K562 (cell line): Measurements from ENCODE around the gene APBA2. TPM values are rescaled to one million over a fixed set of nuclear protein-coding genes. Genes with fewer than 3 reads are reported as not detected.
A peak's percentile ranks its signal among the peaks of the same experiment; 100 is the strongest.

Experiments
- ATAC-seq: fragments of 200-7000 bp; cut with Tn5 transposase; 3 replicates; pipeline ENCODE4 v1.9.1; 2020; ENCODE audit warnings: moderate library complexity
- BruUV-seq: library from RNA; stranded (reverse); fragments of 400-500 nt; replicated peaks from 2 replicates; lab custom pipeline; 2021; lab: Mats Ljungman, UMichigan
- CTCF ChIA-PET: fragments of 300-600 bp; formaldehyde crosslinking; extraction: SDS; loops from one replicate; lab custom pipeline; 2021; ENCODE audit warnings: low intra/inter-chr PET ratio; lab: Yijun Ruan, JAX
- POLR2A ChIA-PET: fragments of 300-600, 350-650 bp; sonication (Branson Sonifier 250); formaldehyde crosslinking; extraction: SDS; loops from one replicate; lab custom pipeline; 2021; ENCODE audit warnings: antibody characterized with exemption, inconsistent platforms; lab: Yijun Ruan, JAX
- DNase-seq, 4 experiments: peaks; one replicate each; pipeline versions ENCODE4 v3.0.0 to v3.0.0-alpha.2; 2011 to 2018; ENCODE audit warnings: low spot score in 3 of 4, mixed read lengths in 3 of 4; ENCODE audit errors: extremely low read depth in 1 of 4
- FAIRE-seq: peaks from 2 replicates; lab custom pipeline; 2011; peaks lifted over from hg19 to GRCh38; lab: Jason Lieb, UNC
- H2AFZ ChIP-seq: 2 replicates; pipeline ENCODE4 v1.6.0; 2011; ENCODE audit warnings: low read depth, low read length, control low read depth, inconsistent platforms
- H3K27ac ChIP-seq: fragments of 200-600 bp; 3 replicates; pipeline ENCODE4 v1.8.0; 2011; ENCODE audit warnings: low read depth, mild to moderate bottlenecking, control low read depth, inconsistent platforms, low read length, moderate library complexity, mixed read lengths; ENCODE audit errors: extremely low read depth
- H3K27me3 ChIP-seq, 2 experiments: fragments of 300-600 bp in 1 of 2; 2 replicates in 1 of 2; 3 replicates in 1 of 2; pipeline versions ENCODE4 v1.6.0 to v1.8.0; 2011; ENCODE audit warnings: inconsistent platforms in 2 of 2, low read length in 2 of 2, mild to moderate bottlenecking in 1 of 2, mixed read lengths in 1 of 2, moderate library complexity in 1 of 2; ENCODE audit not compliant: control insufficient read depth in 2 of 2, insufficient read depth in 2 of 2
- H3K36me3 ChIP-seq: fragments of 300-600 bp; 3 replicates; pipeline ENCODE4 v1.8.0; 2011; ENCODE audit warnings: mild to moderate bottlenecking, low read length, inconsistent platforms; ENCODE audit not compliant: control insufficient read depth, insufficient read depth
- H3K4me1 ChIP-seq, 2 experiments: fragments of 200-600 bp in 1 of 2; replicated peaks in 1 of 2; 2 replicates in 1 of 2; 3 replicates in 1 of 2; pipeline versions ENCODE4 v1.5.1 to v1.8.0; 2011; ENCODE audit warnings: inconsistent platforms in 2 of 2, low read length in 2 of 2, mild to moderate bottlenecking in 1 of 2, mixed read lengths in 1 of 2, moderate library complexity in 1 of 2; ENCODE audit not compliant: control insufficient read depth in 2 of 2, insufficient read depth in 2 of 2
- H3K4me2 ChIP-seq: 2 replicates; pipeline ENCODE4 v1.6.1; 2011; ENCODE audit warnings: low read length, control low read depth, inconsistent platforms, mixed read lengths; ENCODE audit not compliant: insufficient read depth
- H3K4me3 ChIP-seq: fragments of 200-600 bp; sonication (generic), shearing (Covaris generic); 2 replicates; pipeline ENCODE4 v1.5.1; 2016; ENCODE audit warnings: control low read depth, inconsistent platforms
- H3K79me2 ChIP-seq: fragments of 200-600 bp; 3 replicates; pipeline ENCODE4 v1.8.0; 2011; ENCODE audit warnings: low read length, inconsistent platforms; ENCODE audit not compliant: control insufficient read depth, insufficient read depth
- H3K9ac ChIP-seq, 2 experiments: 2 replicates each; pipeline versions ENCODE4 v1.6.0 to v1.6.1; 2011; ENCODE audit warnings: low read depth in 2 of 2, low read length in 2 of 2, control low read depth in 1 of 2, inconsistent platforms in 1 of 2, mild to moderate bottlenecking in 1 of 2, mixed read lengths in 1 of 2; ENCODE audit not compliant: insufficient read depth in 1 of 2
- H3K9me1 ChIP-seq: one replicate; pipeline ENCODE4 v1.6.0; 2011; ENCODE audit warnings: inconsistent platforms, mild to moderate bottlenecking, low read length, moderate library complexity; ENCODE audit not compliant: control insufficient read depth, insufficient read depth
- H3K9me3 ChIP-seq: replicated peaks from 2 replicates; pipeline ENCODE4 v1.5.1; 2011; ENCODE audit warnings: low read depth, low read length, inconsistent platforms; ENCODE audit not compliant: control insufficient read depth, insufficient read depth
- H4K20me1 ChIP-seq: replicated peaks from 2 replicates; pipeline ENCODE4 v1.6.1; 2011; ENCODE audit warnings: low read length, inconsistent platforms, mixed read lengths; ENCODE audit not compliant: control insufficient read depth, insufficient read depth
- AFF1 ChIP-seq, 2 experiments: fragments of 450-650 bp; IDR thresholded peaks; 2 replicates each; pipeline ENCODE4 v1.6.1; 2018; ENCODE audit warnings: mild to moderate bottlenecking in 2 of 2, low read depth in 1 of 2; ENCODE audit not compliant: partially characterized antibody in 2 of 2
- CREB3 ChIP-seq: fragments of 450-650 bp; conservative IDR thresholded peaks from 2 replicates; pipeline ENCODE4 v1.6.1; 2016; ENCODE audit warnings: missing genetic modification characterization, low read depth, mild to moderate bottlenecking, missing compliant biosample characterization, moderate library complexity
- E2F3 ChIP-seq: fragments of 250-450 bp; sonication (Bioruptor Pico); IDR thresholded peaks from 2 replicates; pipeline ENCODE4 v1.4.0; 2020; ENCODE audit warnings: mild to moderate bottlenecking
- ETS1 ChIP-seq: conservative IDR thresholded peaks from 2 replicates; pipeline ENCODE4 v1.6.1; 2011; ENCODE audit warnings: low read depth, mild to moderate bottlenecking, low read length; ENCODE audit not compliant: control insufficient read depth
- GTF2F1 ChIP-seq: IDR thresholded peaks from 2 replicates; pipeline ENCODE4 v1.6.1; 2011; ENCODE audit warnings: low read depth, low read length, improper control_type of control experiment
- HCFC1 ChIP-seq: IDR thresholded peaks from 2 replicates; pipeline ENCODE4 v1.6.1; 2012; ENCODE audit warnings: low read depth, low read length, improper control_type of control experiment
- HNRNPL ChIP-seq: fragments of 200-400 bp; formaldehyde crosslinking; IDR thresholded peaks from 2 replicates; pipeline ENCODE4 v1.6.1; 2017; ENCODE audit warnings: low read depth, mild to moderate bottlenecking, low read length
- POLR2G ChIP-seq: fragments of 200-400 bp; formaldehyde crosslinking; IDR thresholded peaks from 2 replicates; pipeline ENCODE4 v1.6.1; 2017; ENCODE audit warnings: low read depth, mild to moderate bottlenecking, antibody characterized with exemption, low read length, moderate library complexity
- SMAD4 ChIP-seq: fragments of 250-450 bp; sonication (Bioruptor Pico); conservative IDR thresholded peaks from 2 replicates; pipeline ENCODE4 v1.8.0; 2021; ENCODE audit warnings: inconsistent platforms, mild to moderate bottlenecking, moderate library complexity
- SMARCA5 ChIP-seq: fragments of 450-650 bp; IDR thresholded peaks from 2 replicates; pipeline ENCODE4 v1.6.1; 2016
- ZBTB7A ChIP-seq: IDR thresholded peaks from 2 replicates; pipeline ENCODE4 v1.6.1; 2011; ENCODE audit warnings: low read depth, mild to moderate bottlenecking, low read length, moderate library complexity, borderline replicate concordance; ENCODE audit not compliant: control insufficient read depth
- ZNF140 ChIP-seq: fragments of 250-450 bp; sonication (Bioruptor Pico); IDR thresholded peaks from 2 replicates; pipeline ENCODE4 v1.8.0; 2021; ENCODE audit warnings: moderate library complexity, mild to moderate bottlenecking, inconsistent platforms
- ZNF644 ChIP-seq: fragments of 200-800 bp; sonication (Bioruptor generic); IDR thresholded peaks from 2 replicates; pipeline ENCODE4 v1.6.1; 2016; ENCODE audit warnings: low read depth, missing genetic modification characterization, missing compliant biosample characterization
- ZNF764 ChIP-seq: fragments of 250-450 bp; sonication (Bioruptor Pico); IDR thresholded peaks from 2 replicates; pipeline ENCODE4 v1.4.0; 2020; ENCODE audit warnings: low read depth, mild to moderate bottlenecking, moderate library complexity
- WGBS: fragments of 100-300 bp; shearing (Covaris generic); methylation state at CpG from one replicate; pipeline ENCODE4 v1.1.6; 2016; ENCODE audit warnings: low coverage, mixed read lengths; ENCODE audit not compliant: insufficient coverage; ENCODE audit errors: missing lambda C conversion rate; 5-methylcytosine and 5-hydroxymethylcytosine counted together
- in situ Hi-C: fragments of 300-500 bp; cut with MboI; formaldehyde crosslinking; loops from 4 replicates; pipeline ENCODE4 v1.15.0; 2018; ENCODE audit warnings: inconsistent platforms, mixed read lengths
- intact Hi-C: fragments of 100-400 bp; cut with micrococcal nuclease; formaldehyde crosslinking; loops from 2 replicates; pipeline ENCODE4 v1.14.2; 2022
- polyA plus RNA-seq, 8 experiments: library from polyadenylated mRNA; depleted of rRNA in 4 of 8; stranded (reverse) in 5 of 8; unstranded in 3 of 8; fragments of >200 nt; fragmentation: Nextera tagmentation in 2 of 8; fragmentation: Illumina TruSeq in 1 of 8; extraction: Ambion mirVana in 2 of 8; extraction: Trizol in 1 of 8; gene quantifications; 2 replicates each; pipeline versions ENCODE4 v1.2.1 to v1.2.3, GENCODE V29; 2011 to 2014; ENCODE audit warnings: inconsistent platforms in 1 of 8, missing spikeins in 1 of 8
- total RNA-seq, 7 experiments: library from RNA; depleted of rRNA in 6 of 7; stranded (reverse); fragments of >200 nt in 6 of 7; fragmentation: Illumina TruSeq in 2 of 7; extraction: Trizol in 2 of 7; gene quantifications; 2 replicates each; pipeline versions ENCODE4 v1.2.1 to v1.2.3, GENCODE V29; 2011 to 2021; ENCODE audit warnings: low replicate concordance in 1 of 7

Gene APBA2
- total and polyA plus RNA-seq, 9 of the 15 experiments (the other 6 are each of a cell fraction or from before 2014, with no cell fraction given), result 0.24 to 40.9 (median 25.2) TPM

- intact Hi-C loops (loop anchor here (5.0 kb wide), 1 partner anchor 46 kb away; no protein-coding TSS in a partner anchor), in situ Hi-C loops (no loop called here)
- no peak for TF ChIP-seq ETS1
- no peak for TF ChIP-seq POLR2G
- TF ChIP-seq HCFC1, result no peak
- TF ChIP-seq AFF1 (IDR thresholded peaks at IDR 0.05; ENCODE audit: low read depth in 1 of 2, partially characterized antibody in 2 of 2), result no peak
- TF ChIP-seq ZNF644 (tag), result 0 out of 2 replicates have a peak, but pooled peaks have one; percentile 30
- no peak for TF ChIP-seq ZNF140 (CRISPR knock-in tag)
- no peak for TF ChIP-seq HNRNPL
- TF ChIP-seq ZNF764 (CRISPR knock-in tag), result no peak
- no peak for TF ChIP-seq GTF2F1
- 0 out of 2 replicates have a peak, but pooled peaks have one; percentile 24 for TF ChIP-seq CREB3
- TF ChIP-seq SMAD4, result 0 out of 2 replicates have a peak, but pooled peaks have one; percentile 48
- TF ChIP-seq ZBTB7A, result no peak
- TF ChIP-seq E2F3, result no peak
- no peak for TF ChIP-seq SMARCA5
Measured at GRCh38 chr15:28957606-28958498, 72.1 kb downstream of the APBA2 start.

More at GRCh38 chr15:28957606-28958498, 72.1 kb downstream of the APBA2 start:
- CTCF ChIA-PET, result no interaction called here
- Histone ChIP-seq H3K36me3 (peaks cover 5% of the 10 kb centered on the region; the same call in 2 of the 3 replicates), H3K9ac (peak overlapping the region in 1 of 2 experiments; percentile 33; a peak in 1 of 4 replicates), H2AFZ (no peak overlapping the region), H3K4me1 (peaks cover 37 to 46% of the 10 kb centered on the region in 2 experiments), H3K27me3 (no peaks in the 10 kb centered on the region), H3K27ac (peak overlapping the region; percentile 28; the same call in 1 of the 3 replicates), H3K79me2 (peaks cover 45% of the 10 kb centered on the region), H3K9me3 (no peaks in the 10 kb centered on the region), H3K4me2 (no peak overlapping the region; the same call in 1 of the 2 replicates), H3K9me1 (no peaks in the 10 kb centered on the region), H4K20me1 (0 out of 2 replicates have a peak, but pooled peaks cover 3% of the 10 kb centered on the region), H3K4me3 (no peak overlapping the region)
- peak; percentile 12 for ATAC-seq
- 83% methylated on average over 18 of the region's 18 CpGs for WGBS
- POLR2A ChIA-PET, result interaction anchor here (1.4 to 2.3 kb wide), 3 partner anchors 11 to 17 kb away, joined by 3 to 11 read pairs (median 3); no protein-coding TSS in a partner anchor
- peak; percentile 61 for FAIRE-seq
- DNase-seq, result peak in 1 of 4 experiments; percentile 24
- BruUV-seq, result no TSS peak
